GM23248 (cell line): ENCODE results near the gene ACTA2. TPM values are rescaled to one million over a fixed set of nuclear protein-coding genes. Genes with fewer than 3 reads are reported as not detected.
A peak's percentile ranks its signal among the peaks of the same experiment; 100 is the strongest.

Source experiments
- DNase-seq: peaks from one replicate; pipeline ENCODE4 v3.0.0-alpha.2; 2015
- H2AFZ ChIP-seq: fragments of 200-600 bp; sonication (generic); 2 replicates; pipeline ENCODE4 v1.6.1; 2016; ENCODE audit warnings: antibody characterized with exemption
- H3F3A ChIP-seq: fragments of 200-600 bp; sonication (generic); 2 replicates; pipeline ENCODE4 v1.6.1; 2016; ENCODE audit warnings: mild to moderate bottlenecking, antibody characterized with exemption, mixed run types; ENCODE audit not compliant: insufficient read depth
- H3K27ac ChIP-seq: fragments of 200-600 bp; sonication (generic); 2 replicates; pipeline ENCODE4 v1.5.1; 2016; ENCODE audit warnings: mild to moderate bottlenecking
- H3K27me3 ChIP-seq: fragments of 200-600 bp; sonication (generic); replicated peaks from 2 replicates; pipeline ENCODE4 v1.6.1; 2016; ENCODE audit warnings: mild to moderate bottlenecking; ENCODE audit not compliant: insufficient read depth
- H3K36me3 ChIP-seq: fragments of 200-600 bp; sonication (generic); 2 replicates; pipeline ENCODE4 v1.6.1; 2016; ENCODE audit warnings: low read depth, mild to moderate bottlenecking
- H3K4me1 ChIP-seq: fragments of 200-600 bp; sonication (generic); 2 replicates; pipeline ENCODE4 v1.6.1; 2016; ENCODE audit warnings: mild to moderate bottlenecking; ENCODE audit not compliant: insufficient read depth
- H3K4me2 ChIP-seq: fragments of 200-600 bp; sonication (generic); one replicate; pipeline ENCODE4 v1.6.1; 2016; ENCODE audit warnings: mild to moderate bottlenecking; ENCODE audit not compliant: unreplicated experiment
- H3K4me3 ChIP-seq: fragments of 200-600 bp; sonication (generic); 2 replicates; pipeline ENCODE4 v1.5.1; 2016; ENCODE audit warnings: mild to moderate bottlenecking
- H3K79me2 ChIP-seq: fragments of 200-600 bp; sonication (generic); 2 replicates; pipeline ENCODE4 v1.6.1; 2016; ENCODE audit warnings: mild to moderate bottlenecking; ENCODE audit not compliant: insufficient read depth
- H3K9ac ChIP-seq: fragments of 200-600 bp; sonication (generic); 2 replicates; pipeline ENCODE4 v1.6.1; 2016; ENCODE audit warnings: mild to moderate bottlenecking
- H3K9me2 ChIP-seq: fragments of 200-600 bp; sonication (generic); 2 replicates; pipeline ENCODE4 v1.6.1; 2016; ENCODE audit warnings: mixed run types, mild to moderate bottlenecking, moderate library complexity; ENCODE audit not compliant: insufficient read depth
- H3K9me3 ChIP-seq: fragments of 200-600 bp; sonication (generic); one replicate; pipeline ENCODE4 v1.6.1; 2017; ENCODE audit warnings: low read depth
- H4K20me1 ChIP-seq: fragments of 200-600 bp; sonication (generic); 2 replicates; pipeline ENCODE4 v1.6.0; 2016; ENCODE audit not compliant: insufficient read depth
- EZH2 ChIP-seq: fragments of 200-600 bp; sonication (generic); IDR thresholded peaks from 2 replicates; pipeline ENCODE4 v1.6.1; 2018; ENCODE audit warnings: antibody characterized with exemption, mild to moderate bottlenecking; ENCODE audit not compliant: insufficient read depth, poor library complexity, severe bottlenecking
- EZH2phosphoT487 ChIP-seq: fragments of 200-600 bp; sonication (generic); IDR thresholded peaks from 2 replicates; pipeline ENCODE4 v1.6.1; 2018; ENCODE audit warnings: antibody characterized with exemption, moderate library complexity, mild to moderate bottlenecking, low read depth; ENCODE audit not compliant: insufficient read depth
- WGBS, 2 experiments: methylation state at CpG; one replicate each; pipeline ENCODE4 v1.1.6; 2015 to 2017; ENCODE audit warnings: low lambda C conversion rate in 2 of 2, low coverage in 1 of 2; ENCODE audit errors: missing lambda C conversion rate in 2 of 2; 5-methylcytosine and 5-hydroxymethylcytosine counted together
- in situ Hi-C: fragments of 300-500 bp; cut with MboI; formaldehyde crosslinking; loops from 2 replicates; pipeline ENCODE4 v1.15.0; 2020
- polyA plus RNA-seq: library from polyadenylated mRNA; unstranded; fragments of >200 nt; fragmentation: Nextera tagmentation; extraction: Ambion mirVana; gene quantifications from 2 replicates; pipeline ENCODE4 v1.2.1, GENCODE V29; 2016
- total RNA-seq: library from RNA; depleted of rRNA; stranded (reverse); fragments of >200 nt; shearing (Covaris generic); gene quantifications from 2 replicates; pipeline ENCODE4 v1.2.3, GENCODE V29; 2014

The ACTA2 gene
- total and polyA plus RNA-seq, 2 experiments from 2014 or later, result 161 to 249 TPM

DNA sequence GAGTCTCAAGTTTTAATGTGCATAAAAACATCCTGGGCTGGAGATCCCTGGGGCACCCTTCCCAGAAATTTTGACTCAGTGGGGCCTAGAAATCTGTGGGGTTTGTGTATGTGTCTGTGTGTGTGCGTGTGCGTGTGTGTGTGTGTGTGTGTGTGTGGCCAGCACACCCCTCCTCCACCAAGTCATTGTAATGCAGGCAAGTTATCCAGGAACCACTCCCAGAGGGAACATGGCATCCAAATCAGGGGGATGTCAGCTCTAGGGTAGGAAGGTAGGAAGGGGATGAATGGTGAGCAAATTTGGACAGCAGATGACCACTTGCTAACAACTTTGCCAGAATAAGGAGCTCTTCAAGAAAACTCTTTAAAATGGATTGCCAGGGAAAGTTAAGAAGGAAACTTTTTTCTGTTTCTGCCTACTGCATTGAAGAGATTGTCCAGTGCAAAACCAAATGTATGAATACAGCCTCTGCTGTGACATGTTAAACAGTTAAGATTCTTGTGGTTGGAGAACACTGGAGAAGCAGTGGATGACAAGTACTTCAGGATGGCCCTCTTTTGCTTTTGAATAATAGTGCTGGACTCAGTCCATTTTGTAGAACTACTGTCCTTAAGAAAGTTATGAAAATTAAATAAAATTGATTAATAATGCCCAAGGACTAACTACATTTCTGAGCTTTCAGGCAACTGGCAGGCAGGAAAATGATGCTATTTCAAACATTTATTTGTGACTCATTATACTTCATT, 60.2 kb downstream of the ACTA2 start:
- H3K9me2 ChIP-seq, result no peaks in the 10 kb centered on the region
- WGBS, 2 experiments, result 89 to 92% methylated on average over 2 of the region's 2 CpGs
- peaks cover 51% of the 10 kb centered on the region for H3K79me2 ChIP-seq
- no peaks in the 10 kb centered on the region for H3K36me3 ChIP-seq
- DNase-seq, result peak; percentile 85
- peak overlapping the region; percentile 1; the same call in 1 of the 2 replicates for H3K9ac ChIP-seq
- peaks cover 88% of the 10 kb centered on the region for H3K4me1 ChIP-seq
- peak overlapping the region; percentile 13; the same call in 1 of the 2 replicates for H3K4me3 ChIP-seq
- peaks cover 51% of the 10 kb centered on the region for H3F3A ChIP-seq
- no peak overlapping the region; the same call in 1 of the 2 replicates for H2AFZ ChIP-seq
- H3K9me3 ChIP-seq, result no peaks in the 10 kb centered on the region
- peak overlapping the region; percentile 72 for H3K4me2 ChIP-seq
- H3K27ac ChIP-seq, result peak overlapping the region; percentile 54
- no peaks in the 10 kb centered on the region for H3K27me3 ChIP-seq
- TF ChIP-seq EZH2phosphoT487 (no peak), EZH2 (no peak)
- no peaks in the 10 kb centered on the region for H4K20me1 ChIP-seq
- in situ Hi-C loops, result no loop called here

DNA sequence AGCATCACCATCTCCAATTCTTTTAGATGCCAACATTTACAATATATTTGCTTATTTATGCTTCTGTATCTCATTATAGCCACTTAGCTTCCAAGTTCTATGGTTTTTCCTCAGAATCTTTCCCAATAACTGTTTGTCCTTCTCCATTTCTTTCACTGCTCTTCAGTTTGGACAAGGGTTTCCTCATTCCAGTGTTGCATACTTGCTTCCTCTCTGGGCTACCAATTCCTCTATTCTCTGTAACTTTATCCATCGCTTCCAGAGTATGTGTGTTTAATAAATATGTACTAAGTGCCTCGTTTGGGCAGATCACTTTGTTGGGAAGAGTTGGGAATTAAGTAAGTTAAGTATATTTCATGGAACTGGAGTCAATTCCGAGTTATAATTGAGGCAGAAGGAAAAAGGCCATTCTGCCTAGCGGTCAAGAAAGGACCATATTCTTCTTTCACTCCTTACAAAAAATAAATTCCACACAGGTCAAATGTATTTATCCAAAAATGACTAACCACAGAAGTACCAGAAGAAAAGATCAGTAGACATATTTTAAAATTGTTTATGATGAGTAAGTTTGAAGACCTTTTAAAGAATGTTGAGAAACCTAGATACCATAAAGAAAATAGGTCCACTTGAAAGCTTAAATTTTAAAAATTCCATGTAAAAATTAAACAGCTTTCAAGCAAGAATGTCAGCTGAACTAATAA, 61.7 kb downstream of the ACTA2 start:
- in situ Hi-C loops, result no loop called here
- H3K4me1 ChIP-seq, result peaks cover 80% of the 10 kb centered on the region
- no peaks in the 10 kb centered on the region for H4K20me1 ChIP-seq
- H3K9me3 ChIP-seq, result no peaks in the 10 kb centered on the region
- 0 out of 2 replicates have a peak overlapping the region, but pooled peaks have one; percentile 1 for H3K4me3 ChIP-seq
- no peak overlapping the region for H2AFZ ChIP-seq
- H3K79me2 ChIP-seq, result peaks cover 58% of the 10 kb centered on the region
- no peaks in the 10 kb centered on the region for H3K27me3 ChIP-seq
- H3K9ac ChIP-seq, result no peak overlapping the region
- H3F3A ChIP-seq, result peaks cover 47% of the 10 kb centered on the region
- no peaks in the 10 kb centered on the region for H3K9me2 ChIP-seq
- WGBS, 2 experiments, result 89 to 97% methylated on average over 4 of the region's 4 CpGs
- TF ChIP-seq EZH2 (no peak), EZH2phosphoT487 (no peak)
- no peaks in the 10 kb centered on the region for H3K36me3 ChIP-seq
- peak overlapping the region; percentile 44 for H3K4me2 ChIP-seq
- no peak for DNase-seq
- peak overlapping the region; percentile 54; the same call in 1 of the 2 replicates for H3K27ac ChIP-seq

DNA sequence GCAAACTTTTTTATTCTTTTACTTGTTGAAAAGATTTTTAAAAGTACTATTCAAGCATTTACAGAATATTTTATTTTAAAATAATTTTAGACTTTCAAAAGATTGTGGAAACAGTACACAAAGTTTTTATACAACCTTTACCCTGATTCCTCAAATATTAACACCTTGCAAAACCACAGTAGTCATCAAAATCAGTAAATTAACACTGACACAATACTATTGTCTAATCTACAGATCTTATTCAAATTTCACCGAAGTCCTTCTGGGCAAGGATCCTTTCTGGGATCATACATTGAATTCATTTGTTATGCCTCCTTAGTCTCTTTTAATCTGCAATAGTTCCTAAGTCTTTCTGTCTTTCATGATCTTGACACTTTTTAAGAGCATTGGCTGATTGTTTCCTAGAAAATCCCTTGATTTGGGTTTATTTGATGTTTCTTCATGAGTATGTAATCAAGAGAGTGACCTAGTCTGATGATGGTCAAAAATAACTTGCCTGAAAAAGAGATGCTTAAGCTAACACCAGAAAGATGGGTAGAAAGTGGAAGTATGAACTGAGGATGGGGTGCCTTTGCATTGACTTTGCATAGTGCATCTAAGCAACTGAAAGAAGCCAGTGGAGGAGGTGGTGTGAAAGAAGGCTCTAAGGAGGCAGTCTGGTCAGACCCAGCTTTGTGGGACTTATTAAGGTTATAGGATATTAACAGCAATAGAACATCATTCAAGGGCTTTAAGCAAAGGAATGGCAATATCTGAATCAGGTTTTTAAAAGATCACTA, 62.8 kb downstream of the ACTA2 start:
- Histone ChIP-seq H3K4me1 (peaks cover 69% of the 10 kb centered on the region), H3K9ac (no peak overlapping the region), H3K27ac (no peak overlapping the region), H2AFZ (no peak overlapping the region), H3K36me3 (no peaks in the 10 kb centered on the region), H3F3A (peaks cover 47% of the 10 kb centered on the region), H3K9me3 (no peaks in the 10 kb centered on the region), H4K20me1 (no peaks in the 10 kb centered on the region), H3K4me3 (no peak overlapping the region), H3K79me2 (peaks cover 59% of the 10 kb centered on the region), H3K9me2 (no peaks in the 10 kb centered on the region), H3K27me3 (no peaks in the 10 kb centered on the region), H3K4me2 (no peak overlapping the region)
- TF ChIP-seq EZH2 (no peak), EZH2phosphoT487 (no peak)
- in situ Hi-C loops, result no loop called here
- no peak for DNase-seq
- WGBS, 2 experiments, result 90 to 97% methylated on average over 1 of the region's 1 CpG

DNA sequence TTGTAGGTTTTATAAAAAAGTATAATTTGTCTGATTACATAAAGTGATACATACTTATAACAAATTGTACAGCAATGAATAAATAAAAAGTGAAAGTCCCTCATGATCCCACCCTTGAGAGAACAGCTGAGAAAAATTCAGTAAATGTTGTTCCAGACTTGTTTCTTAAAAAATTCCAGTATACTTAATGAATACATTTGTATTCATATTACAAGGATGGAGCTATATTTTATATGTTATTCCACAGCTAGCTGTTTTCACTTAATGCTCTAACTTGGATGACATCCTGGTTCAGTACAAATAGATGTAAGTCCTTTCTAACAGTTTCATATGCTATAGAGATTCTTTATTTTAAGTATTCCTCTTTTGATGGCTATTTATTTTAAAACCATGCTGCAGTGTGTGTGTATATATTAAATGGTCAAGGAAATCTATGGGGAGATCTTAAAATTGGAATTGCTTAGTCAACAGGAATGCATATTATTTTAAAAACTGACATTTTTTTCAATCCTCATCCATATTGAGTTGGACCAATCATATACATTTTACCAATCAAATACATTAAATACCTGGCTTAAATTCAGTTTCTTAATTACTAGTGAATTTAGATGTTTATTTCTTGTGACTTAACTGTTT, 63.6 kb downstream of the ACTA2 start:
- Histone ChIP-seq H3K4me1 (peaks cover 66% of the 10 kb centered on the region), H3K4me2 (no peak overlapping the region), H3K27ac (no peak overlapping the region), H3K79me2 (peaks cover 67% of the 10 kb centered on the region), H3K4me3 (no peak overlapping the region), H4K20me1 (no peaks in the 10 kb centered on the region), H2AFZ (no peak overlapping the region), H3K36me3 (no peaks in the 10 kb centered on the region), H3K9me2 (no peaks in the 10 kb centered on the region), H3F3A (peaks cover 40% of the 10 kb centered on the region), H3K9me3 (no peaks in the 10 kb centered on the region), H3K27me3 (no peaks in the 10 kb centered on the region), H3K9ac (no peak overlapping the region)
- no peak for DNase-seq
- TF ChIP-seq EZH2phosphoT487 (no peak), EZH2 (no peak)
- in situ Hi-C loops, result no loop called here
